SU-DHL-6 (cell line): Measurements from ENCODE around the gene LRP2.

ENCODE experiments used
- EZH2phosphoT487 ChIP-seq: fragments of 200-600 bp; sonication (generic), shearing (Covaris generic); conservative IDR thresholded peaks from 2 replicates; pipeline ENCODE4 v1.6.1; 2018; ENCODE audit warnings: mild to moderate bottlenecking, antibody characterized with exemption, low read length, moderate library complexity, mixed read lengths
- TF ChIP-seq, protein P1 (sequence below): fragments of 200-600 bp; sonication (generic); IDR thresholded peaks from one replicate; pipeline ENCODE4 v1.5.1; 2017; ENCODE audit warnings: antibody characterized with exemption, mild to moderate bottlenecking, low read length, moderate library complexity; ENCODE audit not compliant: insufficient read depth, poor library complexity, severe bottlenecking

DNA sequence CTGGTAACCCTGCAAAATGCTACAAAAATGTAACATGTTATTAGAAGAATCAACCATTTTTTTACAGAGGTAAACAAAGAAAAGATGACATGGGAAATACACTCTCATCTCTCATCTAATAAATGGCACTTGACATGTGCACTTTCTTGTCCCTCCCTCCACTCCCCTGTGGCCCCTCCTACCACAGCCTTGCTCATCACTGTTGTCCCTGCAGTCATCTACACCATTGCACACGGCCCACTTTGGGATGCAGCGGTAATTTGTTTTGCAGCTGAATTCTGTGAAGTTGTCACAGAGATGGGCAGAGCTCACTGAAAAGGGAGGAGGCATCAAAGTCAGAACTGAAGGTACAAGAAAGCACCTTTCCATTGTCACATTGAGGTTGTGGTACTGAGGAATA is 189.4 kb downstream of the LRP2 start:
- TF ChIP-seq, protein P1, sequence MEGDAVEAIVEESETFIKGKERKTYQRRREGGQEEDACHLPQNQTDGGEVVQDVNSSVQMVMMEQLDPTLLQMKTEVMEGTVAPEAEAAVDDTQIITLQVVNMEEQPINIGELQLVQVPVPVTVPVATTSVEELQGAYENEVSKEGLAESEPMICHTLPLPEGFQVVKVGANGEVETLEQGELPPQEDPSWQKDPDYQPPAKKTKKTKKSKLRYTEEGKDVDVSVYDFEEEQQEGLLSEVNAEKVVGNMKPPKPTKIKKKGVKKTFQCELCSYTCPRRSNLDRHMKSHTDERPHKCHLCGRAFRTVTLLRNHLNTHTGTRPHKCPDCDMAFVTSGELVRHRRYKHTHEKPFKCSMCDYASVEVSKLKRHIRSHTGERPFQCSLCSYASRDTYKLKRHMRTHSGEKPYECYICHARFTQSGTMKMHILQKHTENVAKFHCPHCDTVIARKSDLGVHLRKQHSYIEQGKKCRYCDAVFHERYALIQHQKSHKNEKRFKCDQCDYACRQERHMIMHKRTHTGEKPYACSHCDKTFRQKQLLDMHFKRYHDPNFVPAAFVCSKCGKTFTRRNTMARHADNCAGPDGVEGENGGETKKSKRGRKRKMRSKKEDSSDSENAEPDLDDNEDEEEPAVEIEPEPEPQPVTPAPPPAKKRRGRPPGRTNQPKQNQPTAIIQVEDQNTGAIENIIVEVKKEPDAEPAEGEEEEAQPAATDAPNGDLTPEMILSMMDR = no peak
- no peak for TF ChIP-seq EZH2phosphoT487
